ENCODE data around the gene CCSER1. TPM values are rescaled to one million over a fixed set of nuclear protein-coding genes. Genes with fewer than 3 reads are reported as not detected.
"Not testable (repeated sequence)": the region's sequence is repeated elsewhere in the genome, so short reads cannot be mapped to it uniquely, and the experiment has no call there.

CCSER1 gene
- total and polyA plus RNA-seq, 4 donors: 0.18 to 2.3 (median 1.2) TPM

DNA sequence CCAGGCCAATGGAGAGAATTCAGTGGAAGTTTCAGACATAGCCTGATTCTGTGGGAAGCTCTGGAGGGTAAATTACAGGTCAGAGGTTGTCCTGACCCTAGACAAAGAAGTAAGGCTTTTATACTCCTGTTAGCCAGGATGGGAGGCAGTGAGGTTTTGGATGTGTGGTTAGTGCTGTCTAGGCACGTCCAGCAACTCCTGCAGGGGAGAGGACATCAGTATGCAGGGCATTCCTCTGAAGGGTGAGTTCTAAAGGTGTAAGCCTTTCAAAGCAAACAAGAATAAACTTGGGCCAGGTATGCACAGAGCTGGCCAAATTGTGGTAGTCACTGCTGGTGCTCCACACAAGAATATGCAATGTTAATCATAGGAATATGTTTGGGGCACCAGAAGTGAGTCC lies 562.5 kb downstream of the CCSER1 start:
- H3K9me3 ChIP-seq (ENCODE audit: control insufficient read depth in 4 of 4, low read length in 3 of 4): no peaks in the 10 kb centered on the region
- H3K4me3 ChIP-seq (ENCODE audit: low read depth in 1 of 3, low read length in 3 of 3): no peak overlapping the region
- DNase-seq (ENCODE audit: low spot score): no peak
- WGBS: 66% methylated on average over 1 of the region's 1 CpG
- no peaks in the 10 kb centered on the region for H3K4me1 ChIP-seq (ENCODE audit: control insufficient read depth in 4 of 4, insufficient read depth in 4 of 4, low read length in 3 of 4)
- H3K27ac ChIP-seq (ENCODE audit: low read depth in 1 of 2, low read length in 2 of 2): no peak overlapping the region
- no peak overlapping the region for H3K9ac ChIP-seq (ENCODE audit: low read depth in 1 of 2, low read length in 2 of 2)
- TF ChIP-seq, protein P1, sequence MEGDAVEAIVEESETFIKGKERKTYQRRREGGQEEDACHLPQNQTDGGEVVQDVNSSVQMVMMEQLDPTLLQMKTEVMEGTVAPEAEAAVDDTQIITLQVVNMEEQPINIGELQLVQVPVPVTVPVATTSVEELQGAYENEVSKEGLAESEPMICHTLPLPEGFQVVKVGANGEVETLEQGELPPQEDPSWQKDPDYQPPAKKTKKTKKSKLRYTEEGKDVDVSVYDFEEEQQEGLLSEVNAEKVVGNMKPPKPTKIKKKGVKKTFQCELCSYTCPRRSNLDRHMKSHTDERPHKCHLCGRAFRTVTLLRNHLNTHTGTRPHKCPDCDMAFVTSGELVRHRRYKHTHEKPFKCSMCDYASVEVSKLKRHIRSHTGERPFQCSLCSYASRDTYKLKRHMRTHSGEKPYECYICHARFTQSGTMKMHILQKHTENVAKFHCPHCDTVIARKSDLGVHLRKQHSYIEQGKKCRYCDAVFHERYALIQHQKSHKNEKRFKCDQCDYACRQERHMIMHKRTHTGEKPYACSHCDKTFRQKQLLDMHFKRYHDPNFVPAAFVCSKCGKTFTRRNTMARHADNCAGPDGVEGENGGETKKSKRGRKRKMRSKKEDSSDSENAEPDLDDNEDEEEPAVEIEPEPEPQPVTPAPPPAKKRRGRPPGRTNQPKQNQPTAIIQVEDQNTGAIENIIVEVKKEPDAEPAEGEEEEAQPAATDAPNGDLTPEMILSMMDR (IDR thresholded peaks at IDR 0.05; ENCODE audit: low read depth, low read length, missing input control): no peak
- no peak for TF ChIP-seq EGR1 (IDR thresholded peaks at IDR 0.05; ENCODE audit: low read depth in 2 of 2)
- TF ChIP-seq, protein P2, sequence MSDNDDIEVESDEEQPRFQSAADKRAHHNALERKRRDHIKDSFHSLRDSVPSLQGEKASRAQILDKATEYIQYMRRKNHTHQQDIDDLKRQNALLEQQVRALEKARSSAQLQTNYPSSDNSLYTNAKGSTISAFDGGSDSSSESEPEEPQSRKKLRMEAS (IDR thresholded peaks at IDR 0.05): no peak
- TF ChIP-seq, protein P3, sequence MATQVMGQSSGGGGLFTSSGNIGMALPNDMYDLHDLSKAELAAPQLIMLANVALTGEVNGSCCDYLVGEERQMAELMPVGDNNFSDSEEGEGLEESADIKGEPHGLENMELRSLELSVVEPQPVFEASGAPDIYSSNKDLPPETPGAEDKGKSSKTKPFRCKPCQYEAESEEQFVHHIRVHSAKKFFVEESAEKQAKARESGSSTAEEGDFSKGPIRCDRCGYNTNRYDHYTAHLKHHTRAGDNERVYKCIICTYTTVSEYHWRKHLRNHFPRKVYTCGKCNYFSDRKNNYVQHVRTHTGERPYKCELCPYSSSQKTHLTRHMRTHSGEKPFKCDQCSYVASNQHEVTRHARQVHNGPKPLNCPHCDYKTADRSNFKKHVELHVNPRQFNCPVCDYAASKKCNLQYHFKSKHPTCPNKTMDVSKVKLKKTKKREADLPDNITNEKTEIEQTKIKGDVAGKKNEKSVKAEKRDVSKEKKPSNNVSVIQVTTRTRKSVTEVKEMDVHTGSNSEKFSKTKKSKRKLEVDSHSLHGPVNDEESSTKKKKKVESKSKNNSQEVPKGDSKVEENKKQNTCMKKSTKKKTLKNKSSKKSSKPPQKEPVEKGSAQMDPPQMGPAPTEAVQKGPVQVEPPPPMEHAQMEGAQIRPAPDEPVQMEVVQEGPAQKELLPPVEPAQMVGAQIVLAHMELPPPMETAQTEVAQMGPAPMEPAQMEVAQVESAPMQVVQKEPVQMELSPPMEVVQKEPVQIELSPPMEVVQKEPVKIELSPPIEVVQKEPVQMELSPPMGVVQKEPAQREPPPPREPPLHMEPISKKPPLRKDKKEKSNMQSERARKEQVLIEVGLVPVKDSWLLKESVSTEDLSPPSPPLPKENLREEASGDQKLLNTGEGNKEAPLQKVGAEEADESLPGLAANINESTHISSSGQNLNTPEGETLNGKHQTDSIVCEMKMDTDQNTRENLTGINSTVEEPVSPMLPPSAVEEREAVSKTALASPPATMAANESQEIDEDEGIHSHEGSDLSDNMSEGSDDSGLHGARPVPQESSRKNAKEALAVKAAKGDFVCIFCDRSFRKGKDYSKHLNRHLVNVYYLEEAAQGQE (IDR thresholded peaks at IDR 0.05): no peak
- TF ChIP-seq FOXA1 (IDR thresholded peaks at IDR 0.05): no peak
- no peak for TF ChIP-seq NR2F2 (IDR thresholded peaks at IDR 0.05)
- TF ChIP-seq, protein P4, sequence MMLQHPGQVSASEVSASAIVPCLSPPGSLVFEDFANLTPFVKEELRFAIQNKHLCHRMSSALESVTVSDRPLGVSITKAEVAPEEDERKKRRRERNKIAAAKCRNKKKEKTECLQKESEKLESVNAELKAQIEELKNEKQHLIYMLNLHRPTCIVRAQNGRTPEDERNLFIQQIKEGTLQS (IDR thresholded peaks at IDR 0.05): no peak
- no peak for TF ChIP-seq SP1 (IDR thresholded peaks at IDR 0.05)
- no peak for TF ChIP-seq FOXA2 (IDR thresholded peaks at IDR 0.05)
- TF ChIP-seq, protein P5, sequence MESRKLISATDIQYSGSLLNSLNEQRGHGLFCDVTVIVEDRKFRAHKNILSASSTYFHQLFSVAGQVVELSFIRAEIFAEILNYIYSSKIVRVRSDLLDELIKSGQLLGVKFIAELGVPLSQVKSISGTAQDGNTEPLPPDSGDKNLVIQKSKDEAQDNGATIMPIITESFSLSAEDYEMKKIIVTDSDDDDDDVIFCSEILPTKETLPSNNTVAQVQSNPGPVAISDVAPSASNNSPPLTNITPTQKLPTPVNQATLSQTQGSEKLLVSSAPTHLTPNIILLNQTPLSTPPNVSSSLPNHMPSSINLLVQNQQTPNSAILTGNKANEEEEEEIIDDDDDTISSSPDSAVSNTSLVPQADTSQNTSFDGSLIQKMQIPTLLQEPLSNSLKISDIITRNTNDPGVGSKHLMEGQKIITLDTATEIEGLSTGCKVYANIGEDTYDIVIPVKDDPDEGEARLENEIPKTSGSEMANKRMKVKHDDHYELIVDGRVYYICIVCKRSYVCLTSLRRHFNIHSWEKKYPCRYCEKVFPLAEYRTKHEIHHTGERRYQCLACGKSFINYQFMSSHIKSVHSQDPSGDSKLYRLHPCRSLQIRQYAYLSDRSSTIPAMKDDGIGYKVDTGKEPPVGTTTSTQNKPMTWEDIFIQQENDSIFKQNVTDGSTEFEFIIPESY (IDR thresholded peaks at IDR 0.05): no peak
- no peak for TF ChIP-seq JUND (IDR thresholded peaks at IDR 0.05)
- no peak for TF ChIP-seq GABPA (IDR thresholded peaks at IDR 0.05 in 1 of 2, conservative IDR thresholded peaks at IDR 0.05 in 1 of 2)
- no peak for TF ChIP-seq HNF4G (IDR thresholded peaks at IDR 0.05)
- H3K27me3 ChIP-seq (ENCODE audit: control insufficient read depth in 4 of 4, insufficient read depth in 4 of 4, low read length in 3 of 4): no peaks in the 10 kb centered on the region
- H3K36me3 ChIP-seq (ENCODE audit: control insufficient read depth in 4 of 4, insufficient read depth in 3 of 4, low read depth in 1 of 4, low read length in 3 of 4): no peaks in the 10 kb centered on the region

DNA sequence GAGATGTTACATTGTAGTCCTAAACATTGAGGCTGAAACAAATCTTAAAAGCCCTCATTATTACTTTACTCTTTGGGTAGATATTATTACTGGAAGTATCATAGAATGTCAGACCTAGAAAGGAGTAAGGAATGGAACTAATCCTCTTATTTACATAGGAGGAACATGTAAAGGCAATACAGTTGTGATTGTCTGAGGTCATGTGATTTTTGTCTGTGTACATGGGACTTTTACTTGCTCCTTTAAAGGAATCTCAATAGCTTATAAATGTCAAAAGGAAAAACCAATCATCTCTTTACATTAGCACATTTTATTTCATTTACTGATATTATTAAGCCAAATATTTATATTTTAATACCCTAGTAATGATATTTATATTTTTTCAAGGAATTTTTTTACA lies 568.2 kb downstream of the CCSER1 start:
- no peak overlapping the region for H3K4me3 ChIP-seq (ENCODE audit: low read depth in 1 of 3, low read length in 3 of 3)
- H3K36me3 ChIP-seq (ENCODE audit: control insufficient read depth in 4 of 4, insufficient read depth in 3 of 4, low read depth in 1 of 4, low read length in 3 of 4): no peaks in the 10 kb centered on the region
- H3K9ac ChIP-seq (ENCODE audit: low read depth in 1 of 2, low read length in 2 of 2): no peak overlapping the region
- no peak for DNase-seq (ENCODE audit: low spot score)
- H3K27me3 ChIP-seq (ENCODE audit: control insufficient read depth in 4 of 4, insufficient read depth in 4 of 4, low read length in 3 of 4): no peaks in the 10 kb centered on the region
- no peaks in the 10 kb centered on the region for H3K9me3 ChIP-seq (ENCODE audit: control insufficient read depth in 4 of 4, low read length in 3 of 4)
- H3K27ac ChIP-seq (ENCODE audit: low read depth in 1 of 2, low read length in 2 of 2): no peak overlapping the region
- H3K4me1 ChIP-seq (ENCODE audit: control insufficient read depth in 4 of 4, insufficient read depth in 4 of 4, low read length in 3 of 4): no peaks in the 10 kb centered on the region
- no peak for TF ChIP-seq FOXA1 (IDR thresholded peaks at IDR 0.05)
- no peak for TF ChIP-seq TAF1 (conservative IDR thresholded peaks at IDR 0.05)
- TF ChIP-seq SP1 (IDR thresholded peaks at IDR 0.05): no peak

DNA sequence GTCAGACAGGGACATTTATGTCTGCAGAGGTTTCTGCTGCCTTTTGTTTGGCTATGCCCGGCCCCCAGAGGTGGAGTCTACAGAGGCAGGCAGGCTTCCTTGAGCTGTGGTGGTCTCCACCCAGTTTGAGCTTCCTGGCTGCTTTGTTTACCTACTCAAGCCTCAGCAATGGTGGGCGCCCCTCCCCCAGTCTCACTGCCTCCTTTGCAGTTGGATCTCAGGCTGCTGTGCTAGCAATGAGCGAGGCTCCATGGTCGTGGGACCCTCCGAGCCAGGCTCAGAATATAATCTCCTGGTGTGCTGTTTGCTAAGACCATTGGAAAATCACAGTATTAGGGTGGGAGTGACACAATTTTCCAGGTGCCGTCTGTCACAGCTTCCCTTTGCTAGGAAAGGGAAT lies 578.3 kb downstream of the CCSER1 start:
- DNase-seq (ENCODE audit: low spot score); H3K4me1 ChIP-seq (ENCODE audit: control insufficient read depth in 4 of 4, insufficient read depth in 4 of 4, low read length in 3 of 4); H3K9me3 ChIP-seq (ENCODE audit: control insufficient read depth in 4 of 4, low read length in 3 of 4); H3K27me3 ChIP-seq (ENCODE audit: control insufficient read depth in 4 of 4, insufficient read depth in 4 of 4, low read length in 3 of 4); H3K4me3 ChIP-seq (ENCODE audit: low read depth in 1 of 3, low read length in 3 of 3); H3K27ac ChIP-seq (ENCODE audit: low read depth in 1 of 2, low read length in 2 of 2); H3K36me3 ChIP-seq (ENCODE audit: control insufficient read depth in 4 of 4, insufficient read depth in 3 of 4, low read depth in 1 of 4, low read length in 3 of 4); H3K9ac ChIP-seq (ENCODE audit: low read depth in 1 of 2, low read length in 2 of 2): not testable (repeated sequence)
- 86% methylated on average over 6 of the region's 6 CpGs for WGBS

Measured in liver (tissue), 9 donors.